ENCODE measurements around the gene PTOV1. TPM values are rescaled to one million over a fixed set of nuclear protein-coding genes. Genes with fewer than 3 reads are reported as not detected.

PTOV1 gene
- total and polyA plus RNA-seq, 12 donors, result 78.7 to 620 (median 275) TPM

DNA sequence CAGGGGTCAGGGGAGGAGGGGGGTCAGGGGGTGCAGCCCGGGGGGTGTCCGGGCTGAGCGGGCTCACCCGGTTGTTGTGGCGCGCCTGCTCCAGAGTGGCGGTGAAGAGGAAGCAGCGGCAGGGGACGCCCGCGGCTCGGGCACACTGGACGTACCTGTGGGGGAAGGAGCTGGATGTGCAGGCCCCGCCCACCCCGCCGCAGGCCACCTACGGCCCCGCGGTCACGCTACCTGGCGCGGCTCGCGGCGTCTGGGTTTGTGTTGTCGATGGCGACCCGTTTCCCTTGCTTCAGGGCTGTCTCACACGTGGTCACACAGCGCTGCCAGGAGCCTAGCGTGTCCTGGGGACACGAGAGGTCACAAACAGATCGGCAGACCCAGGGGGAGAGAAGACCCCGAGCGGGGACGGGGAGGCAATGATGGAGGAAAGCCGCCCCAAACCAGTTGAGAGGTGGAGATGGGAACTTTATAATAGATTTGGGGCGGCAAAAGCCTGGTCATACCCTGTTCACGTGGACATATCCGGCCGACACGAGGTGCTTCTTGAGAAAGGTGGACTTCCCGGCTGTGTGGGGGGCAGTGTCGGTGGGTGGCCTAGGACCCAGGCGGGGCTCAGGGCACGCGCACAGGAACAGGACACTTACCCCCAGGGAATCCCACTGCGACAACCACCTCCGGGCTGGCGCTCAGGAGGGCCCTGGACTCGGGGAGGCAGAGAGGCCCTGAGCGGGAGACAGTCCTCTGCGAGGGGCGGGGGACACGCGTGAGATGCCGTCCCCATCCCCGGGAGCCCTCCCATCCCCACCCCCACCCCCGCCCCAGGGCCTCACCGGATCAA, 10.8 kb downstream of the PTOV1 start:
- no peak overlapping the region for H3K4me3 ChIP-seq
- H3K9me3 ChIP-seq (replicated peaks in 1 of 3), result no peaks in the 10 kb centered on the region
- peak; percentile 51 to 69 (median 58) for DNase-seq
- WGBS, 4 donors, result 61 to 78% (median 68%) methylated on average over 21 to 60 of the region's 60 CpGs
- H3K27me3 ChIP-seq, result no peaks in the 10 kb centered on the region
- H3K27ac ChIP-seq, result peak overlapping the region in 4 of 5 donors; percentile 78 to 94 (median 82)
- TF ChIP-seq CTCF (IDR thresholded peaks at IDR 0.05) (no peak), POLR2A (IDR thresholded peaks at IDR 0.05) (no peak)
- intact Hi-C loops (cut with DNase I), result no loop called here
- peaks cover 46 to 85% of the 10 kb centered on the region in 2 donors for H3K4me1 ChIP-seq (replicated peaks in 1 of 2)
- H3K36me3 ChIP-seq (replicated peaks in 1 of 2), result peaks cover 0 to 68% of the 10 kb centered on the region in 2 donors

- Histone ChIP-seq H3K9me3 (replicated peaks in 1 of 3) (no peaks in the 10 kb centered on the region), H3K4me1 (replicated peaks in 1 of 2) (peaks cover 41 to 79% of the 10 kb centered on the region in 2 donors), H3K27ac (peak overlapping the region in 2 of 5 donors; percentile 81 to 94), H3K36me3 (replicated peaks in 1 of 2) (peaks cover 0 to 59% of the 10 kb centered on the region in 2 donors), H3K4me3 (no peak overlapping the region), H3K27me3 (no peaks in the 10 kb centered on the region)
- peak in 6 of 7 donors; percentile 35 to 63 (median 52) for DNase-seq
- 61 to 71% (median 68%) methylated on average over 20 to 49 of the region's 49 CpGs for WGBS, 4 donors
- peak in 2 of 6 experiments; percentile 17 to 19 for TF ChIP-seq CTCF (IDR thresholded peaks at IDR 0.05)
- TF ChIP-seq POLR2A (IDR thresholded peaks at IDR 0.05), result no peak
- intact Hi-C loops (cut with DNase I), result no loop called here
Measured at GRCh38 chr19:49862391-49863253, 11.7 kb downstream of the PTOV1 start.

DNA sequence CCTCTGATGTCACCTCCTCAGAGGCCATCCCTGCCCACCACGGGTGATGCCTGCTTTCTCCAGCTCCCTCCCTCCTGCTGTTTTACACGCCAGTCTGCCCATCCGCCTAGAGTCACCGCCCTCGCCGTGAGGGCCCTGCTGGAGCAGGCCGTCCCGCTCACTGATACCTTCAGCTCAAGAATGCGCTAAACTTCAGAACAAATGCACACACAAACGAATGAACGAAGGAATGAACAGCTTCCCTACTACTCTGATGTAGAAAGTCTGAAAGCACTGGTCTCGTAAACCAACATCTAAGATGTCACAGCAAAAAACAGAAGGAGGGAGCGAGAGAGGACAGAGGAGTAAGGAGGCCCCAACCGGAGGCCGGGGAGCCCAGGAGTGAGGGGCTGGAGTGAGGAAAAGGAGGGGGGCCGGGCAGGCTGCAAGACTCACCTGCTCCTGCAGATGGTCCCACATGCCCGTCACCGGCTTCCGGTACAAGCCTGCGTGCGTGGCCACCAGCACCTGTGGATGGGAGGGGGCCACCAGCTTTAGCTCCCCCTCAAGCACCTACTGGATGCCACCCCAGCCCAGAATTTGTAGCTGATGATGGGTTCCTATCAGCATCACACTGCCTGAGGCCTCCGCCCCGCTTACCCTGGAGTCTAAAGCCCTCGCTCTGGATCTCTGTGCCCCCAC, 12.4 kb downstream of the PTOV1 start:
- peak overlapping the region in 1 of 5 donors; percentile 6 for H3K27ac ChIP-seq
- peak in 4 of 7 donors; percentile 29 to 57 (median 40) for DNase-seq
- no peaks in the 10 kb centered on the region for H3K27me3 ChIP-seq
- intact Hi-C loops (cut with DNase I), result no loop called here
- peaks cover 0 to 51% of the 10 kb centered on the region in 2 donors for H3K36me3 ChIP-seq (replicated peaks in 1 of 2)
- WGBS, 4 donors, result 91 to 93% (median 92%) methylated on average over 21 to 24 of the region's 24 CpGs
- no peaks in the 10 kb centered on the region for H3K9me3 ChIP-seq (replicated peaks in 1 of 3)
- TF ChIP-seq POLR2A (IDR thresholded peaks at IDR 0.05), result no peak
- TF ChIP-seq CTCF (IDR thresholded peaks at IDR 0.05), result no peak
- no peak overlapping the region for H3K4me3 ChIP-seq
- peaks cover 41 to 79% of the 10 kb centered on the region in 2 donors for H3K4me1 ChIP-seq (replicated peaks in 1 of 2)
